Measurements from ENCODE around the gene PPP2R5B. TPM values are rescaled to one million over a fixed set of nuclear protein-coding genes. Genes with fewer than 3 reads are reported as not detected.

Gene PPP2R5B
- 6.3 TPM for total RNA-seq

DNA sequence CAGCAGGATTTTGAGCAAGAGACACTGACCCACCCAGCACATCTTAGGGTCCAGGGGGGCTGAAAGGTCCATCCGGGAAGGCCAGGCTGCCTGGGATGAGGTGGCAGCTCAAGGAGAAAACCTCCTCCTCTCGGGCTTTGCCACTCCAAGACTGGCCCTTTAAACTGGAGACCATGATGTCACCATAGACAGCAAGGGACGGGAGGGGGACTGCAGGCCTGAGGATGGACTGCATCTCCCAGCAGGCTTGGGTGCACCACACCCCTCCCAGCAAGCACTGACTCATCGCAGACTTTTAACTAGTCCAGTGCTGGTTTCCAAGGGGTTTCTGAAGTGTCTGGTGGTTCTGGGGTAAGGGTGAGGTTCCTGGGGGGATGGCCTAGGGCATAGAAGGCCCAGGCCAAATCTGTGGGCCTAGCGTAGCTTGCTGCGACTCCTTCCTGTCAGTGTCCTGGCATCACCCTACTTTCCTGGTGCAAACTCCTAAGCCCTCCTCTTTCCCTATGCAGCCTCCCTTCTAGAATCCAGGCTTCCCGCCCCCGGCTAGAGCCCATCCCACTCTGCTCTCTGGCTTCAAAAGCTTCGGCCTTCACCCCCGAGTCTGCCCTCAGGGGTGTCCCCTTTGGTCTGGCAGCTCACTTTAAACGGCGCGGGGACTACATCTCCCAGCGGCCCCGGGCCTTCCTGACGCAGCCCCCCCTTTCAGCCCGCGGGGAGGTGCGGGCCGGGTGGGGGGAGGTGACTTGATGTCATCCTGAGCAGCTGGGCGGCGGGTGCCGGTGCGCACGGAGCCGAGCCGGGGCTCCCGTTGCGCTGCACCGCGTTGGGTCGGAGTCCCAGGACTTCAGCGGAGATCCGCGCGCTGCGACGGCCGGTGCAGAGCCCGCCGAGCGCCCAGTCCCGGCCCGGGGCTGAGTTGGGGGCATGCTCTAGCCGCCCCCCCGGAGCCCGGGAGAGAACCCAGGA is at the start of gene PPP2R5B:
Gene PPP2R5B (plus strand): TSS at position 746 of the 966 bp plus-strand sequence. CDS start 1,046 bp downstream, outside the sequence.
- H3K27ac ChIP-seq (ENCODE audit: low read depth, low read length): peak within 1 kb of the TSS; percentile 98
- peak within 1 kb of the TSS; percentile 85 to 98 (median 88) for H3K4me3 ChIP-seq (ENCODE audit: low read length in 3 of 3)
- H3K27me3 ChIP-seq (ENCODE audit: control insufficient read depth in 3 of 3, insufficient read depth in 3 of 3, low read length in 3 of 3): no peaks in the 10 kb centered on the region
- peak within 1 kb of the TSS; percentile 91 to 99 (median 92) for H3K9ac ChIP-seq (ENCODE audit: low read depth in 1 of 3, low read length in 3 of 3)
- no peaks in the 10 kb centered on the region for H3K9me3 ChIP-seq (ENCODE audit: control insufficient read depth in 3 of 3, low read length in 3 of 3)
- peaks cover 15 to 20% (median 19%) of the 10 kb centered on the region in 3 donors for H3K36me3 ChIP-seq (ENCODE audit: control insufficient read depth in 3 of 3, insufficient read depth in 3 of 3, low read length in 3 of 3)
- H3K4me1 ChIP-seq (ENCODE audit: control insufficient read depth in 3 of 3, insufficient read depth in 3 of 3, low read length in 3 of 3): peaks cover 25 to 27% (median 27%) of the 10 kb centered on the region in 3 donors

DNA sequence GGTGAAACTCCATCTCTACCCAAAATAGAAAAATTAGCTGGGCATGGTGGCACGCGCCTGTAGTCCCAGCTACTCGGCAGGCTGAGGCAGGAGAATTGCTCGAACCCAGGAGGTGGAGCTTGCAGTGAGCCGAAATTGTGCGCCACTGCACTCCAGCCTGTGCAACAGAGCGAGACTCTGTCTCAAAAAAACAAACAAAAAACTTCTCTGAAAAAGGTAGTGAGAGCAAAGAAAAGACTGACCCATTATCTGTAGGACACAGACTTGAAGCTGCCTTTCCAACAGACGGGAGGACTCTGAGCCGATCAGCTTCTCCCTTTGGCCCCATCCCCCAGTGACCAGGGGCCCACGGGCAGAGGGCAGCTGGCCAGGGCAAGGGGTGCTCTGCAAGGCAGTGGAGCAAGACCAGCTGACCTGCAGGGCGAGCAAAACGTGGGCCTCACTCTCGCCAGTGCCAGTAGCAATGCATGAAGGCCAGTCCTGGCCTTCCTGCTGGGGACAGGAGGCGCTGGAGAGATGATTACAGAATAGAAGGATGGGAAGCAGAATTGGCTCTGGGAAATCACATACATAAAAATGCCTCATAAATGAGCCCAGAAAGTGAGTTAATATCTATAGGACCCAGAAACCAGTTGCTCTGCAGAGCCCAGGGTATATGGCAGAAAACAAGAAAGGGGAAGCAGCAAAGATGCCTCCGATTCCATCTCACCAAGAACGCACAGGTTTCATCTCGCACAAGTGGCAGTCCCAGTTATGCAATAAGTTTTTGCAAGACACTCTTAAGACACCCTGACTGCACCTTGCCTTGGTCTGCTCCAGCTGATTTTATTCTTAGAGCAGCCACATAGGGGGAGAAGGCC is 48.9 kb upstream of the PPP2R5B start:
- H3K36me3 ChIP-seq (ENCODE audit: control insufficient read depth in 3 of 3, insufficient read depth in 3 of 3, low read length in 3 of 3): peaks cover 17 to 22% (median 19%) of the 10 kb centered on the region in 3 donors
- H3K27ac ChIP-seq (ENCODE audit: low read depth, low read length): peak overlapping the region; percentile 69
- H3K4me1 ChIP-seq (ENCODE audit: control insufficient read depth in 3 of 3, insufficient read depth in 3 of 3, low read length in 3 of 3): peaks cover 72 to 84% (median 76%) of the 10 kb centered on the region in 3 donors

DNA sequence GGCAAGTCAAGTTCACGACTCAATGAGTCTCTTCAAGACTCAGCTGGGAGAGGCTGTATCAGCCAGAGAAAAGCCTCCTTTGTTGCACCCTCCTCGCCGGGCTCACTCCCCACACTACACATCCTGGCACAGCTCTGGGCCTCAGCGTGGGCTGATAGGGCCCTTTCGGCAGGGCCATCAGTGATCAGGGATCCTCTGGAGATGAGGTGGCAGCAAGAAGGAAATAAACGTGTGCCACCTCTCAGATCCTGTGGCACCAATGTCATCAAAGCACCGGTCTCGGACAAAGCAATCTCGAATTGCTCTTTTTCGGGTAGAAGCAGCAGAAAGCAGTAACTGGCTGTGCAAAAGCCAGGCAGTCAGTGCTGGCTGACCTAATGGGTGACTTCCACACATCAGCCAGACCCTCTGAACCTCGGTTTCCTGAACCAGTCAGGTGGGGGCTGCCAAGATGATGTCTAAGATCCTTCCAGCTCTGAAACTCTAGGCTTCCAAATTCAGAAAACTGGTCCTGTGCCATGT is 48.2 kb upstream of the PPP2R5B start:
- H3K4me1 ChIP-seq (ENCODE audit: control insufficient read depth in 3 of 3, insufficient read depth in 3 of 3, low read length in 3 of 3): peaks cover 67 to 79% (median 76%) of the 10 kb centered on the region in 3 donors

More for the DNA sequence above, 48.9 kb upstream of the PPP2R5B start:
- H3K9ac ChIP-seq (ENCODE audit: low read depth in 1 of 3, low read length in 3 of 3): peak overlapping the region; percentile 87 to 98 (median 93)
- H3K9me3 ChIP-seq (ENCODE audit: control insufficient read depth in 3 of 3, low read length in 3 of 3): no peaks in the 10 kb centered on the region
- peak overlapping the region; percentile 93 to 99 (median 97) for H3K4me3 ChIP-seq (ENCODE audit: low read length in 3 of 3)
- H3K27me3 ChIP-seq (ENCODE audit: control insufficient read depth in 3 of 3, insufficient read depth in 3 of 3, low read length in 3 of 3): no peaks in the 10 kb centered on the region

DNA sequence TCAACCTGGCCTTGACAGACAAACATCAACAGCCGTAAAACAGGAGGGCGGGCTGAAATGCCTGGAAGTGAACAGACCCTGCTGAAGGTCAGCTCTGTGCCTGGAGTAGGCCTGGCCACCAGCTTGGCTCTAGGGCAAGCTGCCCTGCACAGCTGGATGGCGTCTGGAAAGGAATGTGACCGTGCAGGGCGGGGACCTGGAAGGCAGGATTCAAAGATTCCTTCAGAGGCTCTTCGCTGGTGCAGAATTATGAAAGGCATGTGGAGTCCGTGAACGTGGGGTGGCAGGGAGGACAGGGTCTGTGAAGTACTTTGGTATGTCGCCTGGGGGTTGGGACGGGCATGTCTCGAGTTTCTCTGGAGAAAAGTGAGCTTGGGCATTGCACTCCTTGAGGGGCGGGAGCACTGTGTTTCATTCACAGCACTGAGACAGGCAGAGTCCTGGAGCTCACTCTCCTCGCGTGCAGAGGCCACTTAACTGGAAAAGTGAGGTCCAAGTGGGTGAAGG is 47.6 kb upstream of the PPP2R5B start:
- Histone ChIP-seq H3K4me1 (ENCODE audit: control insufficient read depth in 3 of 3, insufficient read depth in 3 of 3, low read length in 3 of 3) (peaks cover 61 to 73% (median 70%) of the 10 kb centered on the region in 3 donors), H3K27me3 (ENCODE audit: control insufficient read depth in 3 of 3, insufficient read depth in 3 of 3, low read length in 3 of 3) (no peaks in the 10 kb centered on the region), H3K9me3 (ENCODE audit: control insufficient read depth in 3 of 3, low read length in 3 of 3) (no peaks in the 10 kb centered on the region), H3K36me3 (ENCODE audit: control insufficient read depth in 3 of 3, insufficient read depth in 3 of 3, low read length in 3 of 3) (peaks cover 12 to 18% (median 16%) of the 10 kb centered on the region in 3 donors), H3K9ac (ENCODE audit: low read depth in 1 of 3, low read length in 3 of 3) (peak overlapping the region; percentile 87 to 98 (median 93)), H3K27ac (ENCODE audit: low read depth, low read length) (peak overlapping the region; percentile 69), H3K4me3 (ENCODE audit: low read length in 3 of 3) (peak overlapping the region; percentile 93 to 99 (median 97))

More for the DNA sequence above, 48.2 kb upstream of the PPP2R5B start:
- peak overlapping the region; percentile 93 to 99 (median 97) for H3K4me3 ChIP-seq (ENCODE audit: low read length in 3 of 3)
- H3K27me3 ChIP-seq (ENCODE audit: control insufficient read depth in 3 of 3, insufficient read depth in 3 of 3, low read length in 3 of 3): no peaks in the 10 kb centered on the region
- H3K36me3 ChIP-seq (ENCODE audit: control insufficient read depth in 3 of 3, insufficient read depth in 3 of 3, low read length in 3 of 3): peaks cover 17 to 22% (median 19%) of the 10 kb centered on the region in 3 donors
- H3K9ac ChIP-seq (ENCODE audit: low read depth in 1 of 3, low read length in 3 of 3): peak overlapping the region; percentile 87 to 98 (median 93)
- H3K9me3 ChIP-seq (ENCODE audit: control insufficient read depth in 3 of 3, low read length in 3 of 3): no peaks in the 10 kb centered on the region
- H3K27ac ChIP-seq (ENCODE audit: low read depth, low read length): peak overlapping the region; percentile 69

DNA sequence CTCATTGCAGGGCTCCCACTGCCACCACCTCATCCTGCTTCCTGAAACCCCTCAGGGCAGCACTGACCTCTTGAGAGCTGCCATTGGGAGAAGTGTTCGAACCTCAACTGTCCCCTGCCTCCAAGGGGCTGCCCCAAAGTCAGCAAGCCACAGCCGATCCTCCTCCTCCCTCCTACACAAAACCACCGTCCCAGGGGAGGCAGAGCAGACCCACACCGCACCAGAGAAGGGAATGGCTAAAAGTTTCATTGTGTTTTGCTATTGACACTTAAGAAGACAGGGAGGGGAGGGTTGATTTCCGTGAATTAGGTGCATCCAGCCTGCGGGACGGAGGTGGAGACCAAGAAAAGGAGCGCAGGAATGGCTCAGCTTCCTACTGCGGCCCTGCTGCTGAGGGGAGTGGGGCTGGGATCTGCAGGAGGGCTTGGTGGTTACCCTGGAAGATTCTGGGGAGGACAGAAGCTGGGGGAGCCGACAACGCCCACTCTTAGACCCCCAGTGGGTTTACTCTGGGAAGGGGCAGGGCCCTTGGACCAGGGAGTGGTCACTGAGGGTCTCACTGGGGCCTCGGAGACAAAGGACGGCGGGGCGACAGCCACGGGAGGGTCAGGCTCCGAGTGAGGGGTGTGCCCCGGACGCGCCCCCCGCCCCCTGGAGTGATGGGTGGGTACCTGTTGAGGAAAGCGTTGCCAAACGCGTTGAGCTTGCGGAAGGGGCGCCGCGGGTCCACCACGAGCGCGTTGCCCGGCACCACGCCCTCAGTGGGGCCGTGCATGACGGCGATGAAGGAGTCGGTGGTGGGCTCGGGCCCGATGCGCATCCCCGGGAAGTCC is 46.9 kb upstream of the PPP2R5B start:
- Histone ChIP-seq H3K36me3 (ENCODE audit: control insufficient read depth in 3 of 3, insufficient read depth in 3 of 3, low read length in 3 of 3) (peaks cover 8 to 16% (median 15%) of the 10 kb centered on the region in 3 donors), H3K4me1 (ENCODE audit: control insufficient read depth in 3 of 3, insufficient read depth in 3 of 3, low read length in 3 of 3) (peaks cover 55 to 67% (median 67%) of the 10 kb centered on the region in 3 donors), H3K4me3 (ENCODE audit: low read length in 3 of 3) (peak overlapping the region; percentile 93 to 99 (median 97)), H3K9ac (ENCODE audit: low read depth in 1 of 3, low read length in 3 of 3) (peak overlapping the region; percentile 87 to 98 (median 93)), H3K27ac (ENCODE audit: low read depth, low read length) (peak overlapping the region; percentile 69), H3K9me3 (ENCODE audit: control insufficient read depth in 3 of 3, low read length in 3 of 3) (no peaks in the 10 kb centered on the region), H3K27me3 (ENCODE audit: control insufficient read depth in 3 of 3, insufficient read depth in 3 of 3, low read length in 3 of 3) (no peaks in the 10 kb centered on the region)

DNA sequence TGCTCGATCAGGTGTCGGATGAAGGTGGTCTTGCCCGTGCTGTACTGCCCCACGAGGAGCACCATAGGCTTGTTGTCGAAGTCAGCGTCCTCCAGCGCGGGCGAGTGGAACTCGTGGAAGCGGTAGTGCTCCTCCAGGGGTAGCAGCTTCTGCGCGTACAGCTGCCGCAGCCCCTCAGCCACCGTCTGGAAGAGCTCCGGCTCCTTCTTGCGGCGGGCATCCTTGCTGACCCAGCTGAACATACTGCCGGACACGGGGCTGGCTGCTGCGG is 46.3 kb upstream of the PPP2R5B start:
- peaks cover 3 to 10% (median 9%) of the 10 kb centered on the region in 3 donors for H3K36me3 ChIP-seq (ENCODE audit: control insufficient read depth in 3 of 3, insufficient read depth in 3 of 3, low read length in 3 of 3)
- H3K9ac ChIP-seq (ENCODE audit: low read depth in 1 of 3, low read length in 3 of 3): peak overlapping the region; percentile 87 to 98 (median 93)
- H3K27me3 ChIP-seq (ENCODE audit: control insufficient read depth in 3 of 3, insufficient read depth in 3 of 3, low read length in 3 of 3): no peaks in the 10 kb centered on the region
- no peaks in the 10 kb centered on the region for H3K9me3 ChIP-seq (ENCODE audit: control insufficient read depth in 3 of 3, low read length in 3 of 3)
- peak overlapping the region; percentile 93 to 99 (median 97) for H3K4me3 ChIP-seq (ENCODE audit: low read length in 3 of 3)
- peak overlapping the region; percentile 69 for H3K27ac ChIP-seq (ENCODE audit: low read depth, low read length)
- peaks cover 51 to 61% (median 61%) of the 10 kb centered on the region in 3 donors for H3K4me1 ChIP-seq (ENCODE audit: control insufficient read depth in 3 of 3, insufficient read depth in 3 of 3, low read length in 3 of 3)

DNA sequence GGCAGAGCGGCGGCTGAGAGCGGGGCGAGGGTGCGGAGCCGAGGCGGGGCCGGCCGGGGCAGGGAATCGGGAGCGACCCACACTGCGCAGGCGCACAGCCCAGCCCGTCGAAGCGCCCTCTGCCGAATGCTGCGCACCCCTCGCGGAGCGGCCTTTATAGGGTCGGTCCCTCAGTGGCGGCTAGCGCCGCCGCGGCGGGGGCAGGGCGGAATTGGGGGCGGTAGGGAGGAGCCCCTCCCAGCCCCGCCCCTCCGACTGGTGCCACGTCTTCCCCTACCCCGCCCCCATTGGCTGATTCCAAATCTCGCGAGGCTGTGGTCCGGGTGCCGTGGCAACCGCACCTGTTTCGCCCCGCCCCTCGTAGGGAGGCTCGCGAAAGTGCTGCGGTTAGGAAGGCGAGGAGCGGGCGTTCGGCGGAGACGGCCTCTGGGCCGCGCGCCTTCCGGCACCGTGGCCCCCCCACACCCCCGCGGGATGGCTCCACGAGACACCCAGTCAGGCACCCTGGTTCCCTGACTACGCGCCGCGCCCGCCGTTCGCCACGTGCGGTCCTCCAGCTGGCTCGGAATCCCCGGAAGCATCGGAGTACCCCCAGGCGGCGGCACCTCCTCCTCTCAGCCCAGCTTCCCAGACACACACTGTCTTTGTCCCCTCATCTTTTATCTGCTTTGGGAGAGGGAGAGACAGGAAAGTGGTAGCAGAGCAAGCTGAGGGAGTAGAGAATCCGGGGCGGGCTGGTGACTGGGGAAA is 45.8 kb upstream of the PPP2R5B start, which contains the start of gene EHD1:
Gene EHD1 (minus strand): TSS at position 128 of the 750 bp plus-strand sequence. CDS start 157 bp downstream, outside the sequence.
- Histone ChIP-seq H3K9me3 (ENCODE audit: control insufficient read depth in 3 of 3, low read length in 3 of 3) (no peaks in the 10 kb centered on the region), H3K36me3 (ENCODE audit: control insufficient read depth in 3 of 3, insufficient read depth in 3 of 3, low read length in 3 of 3) (peaks cover 0 to 6% (median 5%) of the 10 kb centered on the region in 3 donors), H3K4me1 (ENCODE audit: control insufficient read depth in 3 of 3, insufficient read depth in 3 of 3, low read length in 3 of 3) (peaks cover 48 to 62% (median 58%) of the 10 kb centered on the region in 3 donors), H3K9ac (ENCODE audit: low read depth in 1 of 3, low read length in 3 of 3) (peak within 1 kb of the TSS; percentile 87 to 98 (median 93)), H3K27me3 (ENCODE audit: control insufficient read depth in 3 of 3, insufficient read depth in 3 of 3, low read length in 3 of 3) (no peaks in the 10 kb centered on the region), H3K27ac (ENCODE audit: low read depth, low read length) (peak within 1 kb of the TSS; percentile 93), H3K4me3 (ENCODE audit: low read length in 3 of 3) (peak within 1 kb of the TSS; percentile 93 to 99 (median 97))

DNA sequence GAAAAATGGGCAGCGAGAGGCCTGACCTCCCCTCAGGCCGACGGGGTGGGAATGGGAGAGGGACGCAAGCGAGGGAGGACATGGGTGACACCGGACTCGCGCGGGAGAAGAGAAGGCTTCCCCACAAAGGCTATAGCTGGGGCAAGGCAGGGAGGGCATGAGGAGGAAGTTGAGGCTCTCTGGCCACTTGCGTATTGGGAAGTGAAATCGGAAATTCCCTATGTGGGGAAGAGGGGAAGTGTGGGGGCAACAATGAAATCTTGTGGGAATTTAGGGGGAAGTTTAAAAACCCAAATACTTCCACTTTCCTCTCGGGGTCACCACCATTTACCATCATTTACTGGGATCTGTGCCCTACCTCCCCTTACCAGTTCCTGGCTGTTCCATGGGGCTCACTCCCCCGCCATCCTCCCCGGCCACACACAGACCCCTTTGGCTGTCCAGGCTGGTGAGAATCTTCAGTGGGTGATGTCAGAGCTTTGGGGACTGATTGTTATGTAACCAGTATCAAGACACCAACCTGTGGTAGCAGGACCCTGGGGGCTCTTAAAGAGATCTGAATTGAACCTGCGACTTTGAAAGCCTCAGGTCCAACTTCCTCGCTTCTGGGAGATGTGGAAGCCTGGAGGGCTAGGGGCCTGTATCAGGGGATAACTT is 45.1 kb upstream of the PPP2R5B start:
- Histone ChIP-seq H3K4me1 (ENCODE audit: control insufficient read depth in 3 of 3, insufficient read depth in 3 of 3, low read length in 3 of 3) (peaks cover 46 to 61% (median 56%) of the 10 kb centered on the region in 3 donors), H3K9me3 (ENCODE audit: control insufficient read depth in 3 of 3, low read length in 3 of 3) (no peaks in the 10 kb centered on the region)

More for the DNA sequence above, 45.1 kb upstream of the PPP2R5B start:
- Histone ChIP-seq H3K4me3 (ENCODE audit: low read length in 3 of 3) (peak overlapping the region; percentile 81 to 87 (median 85)), H3K36me3 (ENCODE audit: control insufficient read depth in 3 of 3, insufficient read depth in 3 of 3, low read length in 3 of 3) (peaks cover 0 to 4% (median 3%) of the 10 kb centered on the region in 3 donors), H3K9ac (ENCODE audit: low read depth in 1 of 3, low read length in 3 of 3) (peak overlapping the region; percentile 83 to 91 (median 88)), H3K27ac (ENCODE audit: low read depth, low read length) (peak overlapping the region; percentile 93), H3K27me3 (ENCODE audit: control insufficient read depth in 3 of 3, insufficient read depth in 3 of 3, low read length in 3 of 3) (no peaks in the 10 kb centered on the region)
